ENCODE data around the gene BPIFB1. TPM values are rescaled to one million over a fixed set of nuclear protein-coding genes. Genes with fewer than 3 reads are reported as not detected.
A peak's percentile ranks its signal among the peaks of the same experiment; 100 is the strongest.

The BPIFB1 gene
- total RNA-seq, 1 donor from 2014 or later: not detected

GRCh38 chr20:33299111-33299603 is 16.1 kb downstream of the BPIFB1 start:
- Mint-ChIP-seq H3K36me3 (no peaks in the 10 kb centered on the region), H3K27ac (no peak overlapping the region), H3K27me3 (ENCODE audit: low read depth) (peaks cover 57% of the 10 kb centered on the region), H3K4me3 (no peak overlapping the region), H3K9me3 (no peaks in the 10 kb centered on the region), H3K4me1 (no peaks in the 10 kb centered on the region)
- TF ChIP-seq, protein P1, sequence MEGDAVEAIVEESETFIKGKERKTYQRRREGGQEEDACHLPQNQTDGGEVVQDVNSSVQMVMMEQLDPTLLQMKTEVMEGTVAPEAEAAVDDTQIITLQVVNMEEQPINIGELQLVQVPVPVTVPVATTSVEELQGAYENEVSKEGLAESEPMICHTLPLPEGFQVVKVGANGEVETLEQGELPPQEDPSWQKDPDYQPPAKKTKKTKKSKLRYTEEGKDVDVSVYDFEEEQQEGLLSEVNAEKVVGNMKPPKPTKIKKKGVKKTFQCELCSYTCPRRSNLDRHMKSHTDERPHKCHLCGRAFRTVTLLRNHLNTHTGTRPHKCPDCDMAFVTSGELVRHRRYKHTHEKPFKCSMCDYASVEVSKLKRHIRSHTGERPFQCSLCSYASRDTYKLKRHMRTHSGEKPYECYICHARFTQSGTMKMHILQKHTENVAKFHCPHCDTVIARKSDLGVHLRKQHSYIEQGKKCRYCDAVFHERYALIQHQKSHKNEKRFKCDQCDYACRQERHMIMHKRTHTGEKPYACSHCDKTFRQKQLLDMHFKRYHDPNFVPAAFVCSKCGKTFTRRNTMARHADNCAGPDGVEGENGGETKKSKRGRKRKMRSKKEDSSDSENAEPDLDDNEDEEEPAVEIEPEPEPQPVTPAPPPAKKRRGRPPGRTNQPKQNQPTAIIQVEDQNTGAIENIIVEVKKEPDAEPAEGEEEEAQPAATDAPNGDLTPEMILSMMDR (IDR thresholded peaks at IDR 0.05; ENCODE audit: unreplicated experiment): peak; percentile 99
- peak; percentile 58 to 85 for DNase-seq (ENCODE audit: low spot score in 2 of 2, unreplicated experiment in 2 of 2)

- Mint-ChIP-seq H3K4me1 (peaks cover 4% of the 10 kb centered on the region), H3K9me3 (no peaks in the 10 kb centered on the region), H3K27ac (no peak overlapping the region), H3K27me3 (ENCODE audit: low read depth) (peaks cover 39% of the 10 kb centered on the region), H3K4me3 (no peak overlapping the region), H3K36me3 (no peaks in the 10 kb centered on the region)
- DNase-seq (ENCODE audit: low spot score in 2 of 2, unreplicated experiment in 2 of 2): no peak
- TF ChIP-seq, protein P1 (IDR thresholded peaks at IDR 0.05; ENCODE audit: unreplicated experiment): no peak
Observed at GRCh38 chr20:33301192-33301930, 18.3 kb downstream of the BPIFB1 start.

- Mint-ChIP-seq H3K4me1 (peaks cover 4% of the 10 kb centered on the region), H3K36me3 (no peaks in the 10 kb centered on the region), H3K27me3 (ENCODE audit: low read depth) (peaks cover 18% of the 10 kb centered on the region), H3K4me3 (no peak overlapping the region), H3K9me3 (peaks cover 5% of the 10 kb centered on the region), H3K27ac (no peak overlapping the region)
- no peak for DNase-seq (ENCODE audit: low spot score in 2 of 2, unreplicated experiment in 2 of 2)
- TF ChIP-seq, protein P1 (IDR thresholded peaks at IDR 0.05; ENCODE audit: unreplicated experiment): no peak
Observed at GRCh38 chr20:33303595-33303994, 20.6 kb downstream of the BPIFB1 start.

- TF ChIP-seq, protein P1 (IDR thresholded peaks at IDR 0.05; ENCODE audit: unreplicated experiment): no peak
- Mint-ChIP-seq H3K4me1 (peaks cover 4% of the 10 kb centered on the region), H3K27ac (no peak overlapping the region), H3K36me3 (no peaks in the 10 kb centered on the region), H3K27me3 (ENCODE audit: low read depth) (peaks cover 13% of the 10 kb centered on the region), H3K9me3 (peaks cover 5% of the 10 kb centered on the region), H3K4me3 (no peak overlapping the region)
- no peak for DNase-seq (ENCODE audit: low spot score in 2 of 2, unreplicated experiment in 2 of 2)
Observed at GRCh38 chr20:33304046-33304445, 21.0 kb downstream of the BPIFB1 start.

- H3K27ac Mint-ChIP-seq: no peak overlapping the region
- no peak for DNase-seq (ENCODE audit: low spot score in 2 of 2, unreplicated experiment in 2 of 2)
- H3K36me3 Mint-ChIP-seq: no peaks in the 10 kb centered on the region
- peaks cover 4% of the 10 kb centered on the region for H3K4me1 Mint-ChIP-seq
- H3K4me3 Mint-ChIP-seq: no peak overlapping the region
- peaks cover 5% of the 10 kb centered on the region for H3K9me3 Mint-ChIP-seq
- TF ChIP-seq, protein P1 (IDR thresholded peaks at IDR 0.05; ENCODE audit: unreplicated experiment): no peak
- peaks cover 8% of the 10 kb centered on the region for H3K27me3 Mint-ChIP-seq (ENCODE audit: low read depth)
Observed at GRCh38 chr20:33305589-33306057, 22.6 kb downstream of the BPIFB1 start.
